HepG2 (cell line): Measurements from ENCODE around the gene ZBTB4. TPM values are rescaled to one million over a fixed set of nuclear protein-coding genes. Genes with fewer than 3 reads are reported as not detected.

Experiments
- BORCS8-MEF2B ChIP-seq: sonication (generic); formaldehyde crosslinking; IDR thresholded peaks from 2 replicates; pipeline ENCODE4 v1.8.0; 2022; ENCODE audit warnings: mild to moderate bottlenecking, missing genetic modification reagents
- ETV5 ChIP-seq: IDR thresholded peaks from 2 replicates; pipeline ENCODE4 v1.6.1; 2018; ENCODE audit warnings: missing biosample characterization, missing genetic modification reagents, inconsistent platforms, borderline replicate concordance
- GATA4 ChIP-seq: sonication (generic); IDR thresholded peaks from 2 replicates; pipeline ENCODE4 v1.6.1; 2016; ENCODE audit warnings: antibody characterized with exemption, low read depth, borderline replicate concordance
- GFI1 ChIP-seq: sonication (generic); formaldehyde crosslinking; IDR thresholded peaks from 2 replicates; pipeline ENCODE4 v1.5.0; 2020; ENCODE audit warnings: missing genetic modification reagents, mild to moderate bottlenecking, borderline replicate concordance
- HDAC6 ChIP-seq: fragments of 200-600 bp; sonication (generic); IDR thresholded peaks from 2 replicates; pipeline ENCODE4 v1.7.0; 2017; ENCODE audit warnings: mild to moderate bottlenecking, antibody characterized with exemption, low read length, low read depth
- HMG20A ChIP-seq: IDR thresholded peaks from 2 replicates; pipeline ENCODE4 v1.6.1; 2016; ENCODE audit warnings: borderline replicate concordance
- HNRNPL ChIP-seq: fragments of 200-400 bp; formaldehyde crosslinking; IDR thresholded peaks from 2 replicates; pipeline ENCODE4 v1.6.1; 2017; ENCODE audit warnings: mild to moderate bottlenecking, low read depth, low read length
- MTF2 ChIP-seq: sonication (generic); formaldehyde crosslinking; IDR thresholded peaks from 2 replicates; pipeline ENCODE4 v1.5.0; 2020; ENCODE audit warnings: missing genetic modification reagents, borderline replicate concordance
- SIN3A ChIP-seq: IDR thresholded peaks from 2 replicates; pipeline ENCODE4 v1.6.1; 2011; ENCODE audit warnings: low read depth, mild to moderate bottlenecking, control low read depth, low read length, borderline replicate concordance
- SNAPC2 ChIP-seq: sonication (generic); formaldehyde crosslinking; IDR thresholded peaks from 2 replicates; pipeline ENCODE4 v1.8.1; 2022; ENCODE audit warnings: mild to moderate bottlenecking, missing genetic modification reagents
- STAT5B ChIP-seq: sonication (generic); formaldehyde crosslinking; IDR thresholded peaks from 2 replicates; pipeline ENCODE4 v1.4.0; 2020; ENCODE audit warnings: missing genetic modification reagents
- ZC3H4 ChIP-seq: sonication (generic); formaldehyde crosslinking; IDR thresholded peaks from 2 replicates; pipeline ENCODE4 v1.4.0; 2020; ENCODE audit warnings: missing genetic modification reagents, borderline replicate concordance
- ZMYM2 ChIP-seq: sonication (generic); formaldehyde crosslinking; IDR thresholded peaks from 2 replicates; pipeline ENCODE4 v1.8.0; 2022; ENCODE audit warnings: mild to moderate bottlenecking, missing genetic modification reagents
- ZNF124 ChIP-seq: sonication (generic); formaldehyde crosslinking; IDR thresholded peaks from 2 replicates; pipeline ENCODE4 v1.4.0; 2020; ENCODE audit warnings: missing genetic modification reagents
- ZNF251 ChIP-seq: sonication (generic); formaldehyde crosslinking; IDR thresholded peaks from 2 replicates; pipeline ENCODE4 v1.9.0; 2021; ENCODE audit warnings: mild to moderate bottlenecking, missing genetic modification reagents
- ZNF552 ChIP-seq: sonication (generic); formaldehyde crosslinking; IDR thresholded peaks from 2 replicates; pipeline ENCODE4 v1.9.0; 2022; ENCODE audit warnings: missing genetic modification reagents, mild to moderate bottlenecking, borderline replicate concordance
- ZNF567 ChIP-seq: sonication (generic); formaldehyde crosslinking; IDR thresholded peaks from 2 replicates; pipeline ENCODE4 v1.8.1; 2023; ENCODE audit warnings: mild to moderate bottlenecking, missing genetic modification reagents, borderline replicate concordance
- ZNF598 ChIP-seq: sonication (generic); formaldehyde crosslinking; IDR thresholded peaks from 2 replicates; pipeline ENCODE4 v1.5.1; 2020; ENCODE audit warnings: mild to moderate bottlenecking, missing genetic modification reagents, borderline replicate concordance
- ZNF713 ChIP-seq: sonication (generic); formaldehyde crosslinking; IDR thresholded peaks from 2 replicates; pipeline ENCODE4 v1.4.0; 2020; ENCODE audit warnings: mild to moderate bottlenecking, missing genetic modification reagents
- ZNF784 ChIP-seq: sonication (generic); formaldehyde crosslinking; IDR thresholded peaks from 2 replicates; pipeline ENCODE4 v1.5.1; 2020; ENCODE audit warnings: missing genetic modification reagents, mild to moderate bottlenecking, borderline replicate concordance
- polyA plus RNA-seq, 8 experiments: library from polyadenylated mRNA; depleted of rRNA in 3 of 8; stranded (reverse) in 7 of 8; unstranded in 1 of 8; fragments of >200 nt; fragmentation: Illumina TruSeq in 4 of 8; extraction: Trizol in 4 of 8; gene quantifications; 2 replicates each; pipeline versions ENCODE4 v1.2.1 to v1.2.3, GENCODE V29; 2011 to 2016; ENCODE audit warnings: low read depth in 4 of 8, missing spikeins in 1 of 8, mixed read lengths in 1 of 8; ENCODE audit not compliant: insufficient read depth in 1 of 8
- total RNA-seq, 5 experiments: library from RNA; depleted of rRNA; stranded (reverse); fragments of >200 nt; fragmentation: Illumina TruSeq; extraction: Trizol; gene quantifications; 2 replicates each; pipeline ENCODE4 v1.2.3, GENCODE V29; 2016; ENCODE audit warnings: low read depth in 1 of 5

ZBTB4 gene
- total and polyA plus RNA-seq, 2 of the 13 experiments (the other 11 are each of a cell fraction or from before 2014, with no cell fraction given), result 4.3 to 7.4 TPM

- no peak for TF ChIP-seq SIN3A
- TF ChIP-seq ZNF784 (CRISPR knock-in tag), result no peak
- no peak for TF ChIP-seq HMG20A (CRISPR knock-in tag)
- TF ChIP-seq ZNF567 (CRISPR knock-in tag), result no peak
- TF ChIP-seq GATA4, result no peak
- no peak for TF ChIP-seq HDAC6
- no peak for TF ChIP-seq ZNF552 (CRISPR knock-in tag)
- TF ChIP-seq ZNF713 (CRISPR knock-in tag), result no peak
- TF ChIP-seq ETV5 (CRISPR knock-in tag), result no peak
- 0 out of 2 replicates have a peak, but pooled peaks have one; percentile 42 for TF ChIP-seq ZC3H4
- TF ChIP-seq STAT5B (CRISPR knock-in tag), result no peak
- TF ChIP-seq SNAPC2 (CRISPR knock-in tag), result no peak
- no peak for TF ChIP-seq ZMYM2 (CRISPR knock-in tag)
- peak; percentile 14; the same call in 1 of the 2 replicates for TF ChIP-seq BORCS8-MEF2B (CRISPR knock-in tag)
- no peak for TF ChIP-seq HNRNPL
- TF ChIP-seq MTF2 (CRISPR knock-in tag), result no peak
- no peak for TF ChIP-seq ZNF124 (CRISPR knock-in tag)
- TF ChIP-seq ZNF598 (CRISPR knock-in tag), result no peak
- no peak for TF ChIP-seq ZNF251
- no peak for TF ChIP-seq GFI1 (CRISPR knock-in tag)
These were observed at the start of gene ZBTB4 (continued) for GRCh38 chr17:7479213-7480088.
